22Rv1 (cell line): ENCODE results near the gene MGAT4B.
A peak's percentile ranks its signal among the peaks of the same experiment; 100 is the strongest.

Experiments
- H3K27ac ChIP-seq: fragments of 450-650 bp; 2 replicates; pipeline ENCODE4 v1.5.1; 2017
- CTCF ChIP-seq: fragments of 450-650 bp; IDR thresholded peaks from 2 replicates; pipeline ENCODE4 v1.5.1; 2017; ENCODE audit warnings: mild to moderate bottlenecking
- ZFX ChIP-seq: fragments of 450-650 bp; IDR thresholded peaks from 2 replicates; pipeline ENCODE4 v1.6.1; 2017; ENCODE audit warnings: antibody characterized with exemption, borderline replicate concordance

Gene MGAT4B

GRCh38 chr5:179803651-179804554 lies 2.8 kb downstream of the MGAT4B start:
- TF ChIP-seq CTCF (no peak), ZFX (no peak)
- no peak overlapping the region; the same call in 1 of the 2 replicates for H3K27ac ChIP-seq

GRCh38 chr5:179802950-179803562 lies 3.6 kb downstream of the MGAT4B start:
- peak overlapping the region; percentile 26; the same call in 1 of the 2 replicates for H3K27ac ChIP-seq
- TF ChIP-seq ZFX: no peak
- no peak for TF ChIP-seq CTCF

DNA sequence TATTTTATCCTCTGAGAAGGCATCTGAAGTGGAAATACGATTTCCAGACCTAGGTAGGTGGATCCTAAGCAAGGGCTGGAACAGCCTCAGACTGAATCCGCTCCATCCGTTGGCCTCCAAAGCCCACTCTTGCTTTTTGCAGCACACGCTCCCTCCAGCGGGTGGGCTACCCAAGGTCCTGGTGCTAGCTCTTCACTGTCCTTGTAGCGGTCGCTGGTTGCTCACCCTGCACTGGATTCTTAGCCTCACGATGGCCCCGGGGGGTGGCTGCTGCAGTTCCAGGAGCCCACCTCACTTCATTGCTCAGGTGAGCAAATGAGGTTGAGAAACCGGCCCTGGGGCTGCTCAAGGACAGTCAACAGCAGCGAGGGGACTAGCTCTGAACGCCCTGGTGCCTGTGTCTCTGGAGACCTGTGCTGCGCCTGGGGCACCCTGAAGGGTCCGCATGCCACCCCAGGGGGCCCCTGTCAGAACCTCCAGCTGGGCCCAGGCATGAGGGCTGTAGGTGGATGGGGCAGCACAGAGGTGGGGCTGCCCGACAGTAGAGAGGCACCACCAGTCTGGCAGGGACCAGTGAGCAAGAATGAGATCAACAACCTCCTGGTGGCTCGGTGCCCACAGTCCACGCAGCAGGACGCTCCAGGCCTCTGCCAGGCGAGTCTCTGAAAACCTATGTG lies 4.3 kb downstream of the MGAT4B start:
- TF ChIP-seq CTCF: peak; percentile 28
- TF ChIP-seq ZFX: no peak
- H3K27ac ChIP-seq: peak overlapping the region; percentile 26; the same call in 1 of the 2 replicates

- H3K27ac ChIP-seq: no peak overlapping the region
- TF ChIP-seq CTCF (peak; percentile 65), ZFX (no peak)
Measured at GRCh38 chr5:179801304-179802206, 5.1 kb downstream of the MGAT4B start.

- H3K27ac ChIP-seq: no peak overlapping the region
- TF ChIP-seq ZFX (no peak), CTCF (no peak)
Measured at GRCh38 chr5:179800696-179801201, 5.9 kb downstream of the MGAT4B start.

- TF ChIP-seq ZFX (no peak), CTCF (no peak)
- no peak overlapping the region for H3K27ac ChIP-seq
Measured at GRCh38 chr5:179800071-179800695, 6.5 kb downstream of the MGAT4B start.
